ENCODE data around the gene NHSL2. TPM values are rescaled to one million over a fixed set of nuclear protein-coding genes. Genes with fewer than 3 reads are reported as not detected.

Gene NHSL2
- total RNA-seq, 4 donors from 2014 or later: 16.2 to 26.5 (median 23.0) TPM

GRCh38 chrX:71945237-71945805, 34.7 kb downstream of the NHSL2 start:
- DNase-seq (ENCODE audit: low spot score in 2 of 2): no peak
- peaks cover 0 to 3% of the 10 kb centered on the region in 2 donors for H3K27me3 ChIP-seq
- TF ChIP-seq POLR2A (IDR thresholded peaks at IDR 0.05) (no peak), CTCF (IDR thresholded peaks at IDR 0.05) (no peak), EP300 (IDR thresholded peaks at IDR 0.05) (no peak)
- peaks cover 0 to 14% (median 0%) of the 10 kb centered on the region in 4 donors for H3K4me1 ChIP-seq
- no peaks in the 10 kb centered on the region for H3K9me3 ChIP-seq
- H3K36me3 ChIP-seq: no peaks in the 10 kb centered on the region
- no peak overlapping the region for H3K4me3 ChIP-seq
- 45 to 49% methylated on average over 4 to 8 of the region's 8 CpGs for WGBS, 2 donors
- H3K27ac ChIP-seq: peak overlapping the region in 2 of 4 donors; percentile 59 to 67

- Histone ChIP-seq H3K4me3 (no peak overlapping the region), H3K9me3 (no peaks in the 10 kb centered on the region), H3K27me3 (peaks cover 0 to 19% of the 10 kb centered on the region in 2 donors), H3K4me1 (peaks cover 0 to 11% (median 0%) of the 10 kb centered on the region in 4 donors), H3K27ac (peak overlapping the region in 1 of 4 donors; percentile 37), H3K36me3 (no peaks in the 10 kb centered on the region)
- DNase-seq (ENCODE audit: low spot score in 2 of 2): no peak
- WGBS, 2 donors: 58 to 90% methylated on average over 6 to 7 of the region's 8 CpGs
- TF ChIP-seq CTCF (IDR thresholded peaks at IDR 0.05) (no peak), EP300 (IDR thresholded peaks at IDR 0.05) (no peak), POLR2A (IDR thresholded peaks at IDR 0.05) (no peak)
Observed at GRCh38 chrX:71949363-71949762, 38.7 kb downstream of the NHSL2 start.

GRCh38 chrX:71949844-71950445, 39.3 kb downstream of the NHSL2 start:
- Histone ChIP-seq H3K4me1 (peaks cover 0 to 16% (median 0%) of the 10 kb centered on the region in 4 donors), H3K36me3 (no peaks in the 10 kb centered on the region), H3K4me3 (no peak overlapping the region), H3K9me3 (no peaks in the 10 kb centered on the region), H3K27me3 (peaks cover 0 to 24% of the 10 kb centered on the region in 2 donors), H3K27ac (peak overlapping the region in 1 of 4 donors; percentile 37)
- DNase-seq (ENCODE audit: low spot score in 2 of 2): no peak
- TF ChIP-seq EP300 (IDR thresholded peaks at IDR 0.05) (no peak), CTCF (IDR thresholded peaks at IDR 0.05) (no peak), POLR2A (IDR thresholded peaks at IDR 0.05) (no peak)
- WGBS, 2 donors: 74 to 81% methylated on average over 5 to 10 of the region's 10 CpGs

GRCh38 chrX:71953391-71953790, 42.7 kb downstream of the NHSL2 start:
- Histone ChIP-seq H3K4me1 (peaks cover 0 to 16% (median 0%) of the 10 kb centered on the region in 4 donors), H3K27me3 (peaks cover 0 to 23% of the 10 kb centered on the region in 2 donors), H3K36me3 (no peaks in the 10 kb centered on the region), H3K27ac (peak overlapping the region in 1 of 4 donors; percentile 15), H3K9me3 (no peaks in the 10 kb centered on the region), H3K4me3 (no peak overlapping the region)
- TF ChIP-seq EP300 (IDR thresholded peaks at IDR 0.05) (no peak), POLR2A (IDR thresholded peaks at IDR 0.05) (no peak), CTCF (IDR thresholded peaks at IDR 0.05) (no peak)
- DNase-seq (ENCODE audit: low spot score in 2 of 2): no peak

GRCh38 chrX:71953946-71954345, 43.3 kb downstream of the NHSL2 start:
- WGBS, 2 donors: 40 to 45% methylated on average over 2 of the region's 2 CpGs
- Histone ChIP-seq H3K27ac (peak overlapping the region in 1 of 4 donors; percentile 15), H3K27me3 (peaks cover 0 to 21% of the 10 kb centered on the region in 2 donors)

More at GRCh38 chrX:71953946-71954345, 43.3 kb downstream of the NHSL2 start:
- Histone ChIP-seq H3K36me3 (no peaks in the 10 kb centered on the region), H3K9me3 (no peaks in the 10 kb centered on the region), H3K4me1 (peaks cover 0 to 16% (median 0%) of the 10 kb centered on the region in 4 donors), H3K4me3 (no peak overlapping the region)
- DNase-seq (ENCODE audit: low spot score in 2 of 2): peak in 1 of 2 donors; percentile 28
- TF ChIP-seq POLR2A (IDR thresholded peaks at IDR 0.05) (no peak), EP300 (IDR thresholded peaks at IDR 0.05) (no peak), CTCF (IDR thresholded peaks at IDR 0.05) (no peak)
